Rectal smooth muscle tissue (tissue), 1 donor: ENCODE measurements around the gene C19orf73.
A peak's percentile ranks its signal among the peaks of the same experiment; 100 is the strongest.
"Not testable (repeated sequence)": the region's sequence is repeated elsewhere in the genome, so short reads cannot be mapped to it uniquely, and the experiment has no call there.

Source experiments
- H3K27ac ChIP-seq: one replicate; pipeline ENCODE4 v1.7.0; 2013; ENCODE audit warnings: low read depth, low read length, inconsistent platforms
- H3K27me3 ChIP-seq: one replicate; pipeline ENCODE4 v1.7.0; 2013; ENCODE audit warnings: low read length; ENCODE audit not compliant: control insufficient read depth, insufficient read depth
- H3K36me3 ChIP-seq: one replicate; pipeline ENCODE4 v1.7.0; 2013; ENCODE audit warnings: low read length; ENCODE audit not compliant: control insufficient read depth, insufficient read depth
- H3K4me1 ChIP-seq: one replicate; pipeline ENCODE4 v1.7.0; 2013; ENCODE audit warnings: low read length; ENCODE audit not compliant: control insufficient read depth, insufficient read depth
- H3K4me3 ChIP-seq: one replicate; pipeline ENCODE4 v1.7.0; 2013; ENCODE audit warnings: low read length
- H3K9ac ChIP-seq: one replicate; pipeline ENCODE4 v1.7.0; 2013; ENCODE audit warnings: low read length

The C19orf73 gene

GRCh38 chr19:49142866-49143335 is 24.0 kb upstream of the C19orf73 start:
- Histone ChIP-seq H3K9ac (no peak overlapping the region), H3K27me3 (peaks cover 3% of the 10 kb centered on the region), H3K4me3 (peak overlapping the region; percentile 75), H3K27ac (no peak overlapping the region), H3K4me1 (no peaks in the 10 kb centered on the region), H3K36me3 (no peaks in the 10 kb centered on the region)

GRCh38 chr19:49141352-49141751 is 22.4 kb upstream of the C19orf73 start:
- no peak overlapping the region for H3K9ac ChIP-seq
- no peak overlapping the region for H3K27ac ChIP-seq
- H3K36me3 ChIP-seq, result no peaks in the 10 kb centered on the region
- no peak overlapping the region for H3K4me3 ChIP-seq
- peaks cover 3% of the 10 kb centered on the region for H3K27me3 ChIP-seq
- H3K4me1 ChIP-seq, result no peaks in the 10 kb centered on the region

- H3K36me3 ChIP-seq, result no peaks in the 10 kb centered on the region
- no peaks in the 10 kb centered on the region for H3K4me1 ChIP-seq
- no peak overlapping the region for H3K27ac ChIP-seq
- H3K4me3 ChIP-seq, result no peak overlapping the region
- H3K9ac ChIP-seq, result no peak overlapping the region
- H3K27me3 ChIP-seq, result peaks cover 3% of the 10 kb centered on the region
Observed at GRCh38 chr19:49140951-49141350, 22.0 kb upstream of the C19orf73 start.

- H3K4me1 ChIP-seq, result no peaks in the 10 kb centered on the region
- H3K27ac ChIP-seq, result no peak overlapping the region
- no peak overlapping the region for H3K9ac ChIP-seq
- no peak overlapping the region for H3K4me3 ChIP-seq
- no peaks in the 10 kb centered on the region for H3K36me3 ChIP-seq
- H3K27me3 ChIP-seq, result peaks cover 2% of the 10 kb centered on the region
Observed at GRCh38 chr19:49136771-49137171, 17.8 kb upstream of the C19orf73 start.

- no peak overlapping the region for H3K27ac ChIP-seq
- H3K4me3 ChIP-seq, result no peak overlapping the region
- no peaks in the 10 kb centered on the region for H3K4me1 ChIP-seq
- no peak overlapping the region for H3K9ac ChIP-seq
- H3K36me3 ChIP-seq, result no peaks in the 10 kb centered on the region
- H3K27me3 ChIP-seq, result peaks cover 2% of the 10 kb centered on the region
Observed at GRCh38 chr19:49135686-49136085, 16.7 kb upstream of the C19orf73 start.

- Histone ChIP-seq H3K4me3 (peak overlapping the region; percentile 36), H3K36me3 (no peaks in the 10 kb centered on the region), H3K4me1 (peaks cover under 1% of the 10 kb centered on the region), H3K27ac (no peak overlapping the region), H3K27me3 (peaks cover 2% of the 10 kb centered on the region), H3K9ac (no peak overlapping the region)
Observed at GRCh38 chr19:49133621-49134454, 14.9 kb upstream of the C19orf73 start.

GRCh38 chr19:49132974-49133609 is 14.1 kb upstream of the C19orf73 start:
- Histone ChIP-seq H3K4me1 (peaks cover 5% of the 10 kb centered on the region), H3K27me3 (peaks cover 2% of the 10 kb centered on the region), H3K4me3 (no peak overlapping the region), H3K36me3 (no peaks in the 10 kb centered on the region), H3K9ac (no peak overlapping the region), H3K27ac (no peak overlapping the region)

GRCh38 chr19:49130325-49130724 is 11.4 kb upstream of the C19orf73 start:
- no peak overlapping the region for H3K27ac ChIP-seq
- no peak overlapping the region for H3K9ac ChIP-seq
- H3K27me3 ChIP-seq, result peaks cover 2% of the 10 kb centered on the region
- H3K36me3 ChIP-seq, result no peaks in the 10 kb centered on the region
- peaks cover 8% of the 10 kb centered on the region for H3K4me1 ChIP-seq
- H3K4me3 ChIP-seq, result no peak overlapping the region

- Histone ChIP-seq H3K4me1 (peaks cover 8% of the 10 kb centered on the region), H3K27ac (no peak overlapping the region), H3K9ac (no peak overlapping the region), H3K27me3 (no peaks in the 10 kb centered on the region), H3K4me3 (peak overlapping the region; percentile 68), H3K36me3 (no peaks in the 10 kb centered on the region)
Observed at GRCh38 chr19:49129238-49129583, 10.3 kb upstream of the C19orf73 start.

- H3K36me3 ChIP-seq, result no peaks in the 10 kb centered on the region
- H3K4me3 ChIP-seq, result peak overlapping the region; percentile 68
- peaks cover 8% of the 10 kb centered on the region for H3K4me1 ChIP-seq
- no peak overlapping the region for H3K9ac ChIP-seq
- no peaks in the 10 kb centered on the region for H3K27me3 ChIP-seq
- no peak overlapping the region for H3K27ac ChIP-seq
Observed at GRCh38 chr19:49128545-49129237, 9.7 kb upstream of the C19orf73 start.

- Histone ChIP-seq H3K27ac (peak overlapping the region; percentile 68), H3K4me3 (peak overlapping the region; percentile 68)
Observed at GRCh38 chr19:49127674-49128544, 9.0 kb upstream of the C19orf73 start.

GRCh38 chr19:49127225-49127624 is 8.3 kb upstream of the C19orf73 start:
- peak overlapping the region; percentile 41 for H3K4me3 ChIP-seq
- H3K27me3 ChIP-seq, H3K9ac ChIP-seq, H3K36me3 ChIP-seq, H3K4me1 ChIP-seq, H3K27ac ChIP-seq: not testable (repeated sequence)

More at GRCh38 chr19:49127674-49128544, 9.0 kb upstream of the C19orf73 start:
- Histone ChIP-seq H3K9ac (no peak overlapping the region), H3K4me1 (peaks cover 8% of the 10 kb centered on the region), H3K36me3 (no peaks in the 10 kb centered on the region), H3K27me3 (no peaks in the 10 kb centered on the region)
